Fibroblast of villous mesenchyme (primary cell): ENCODE results near the gene RNF40. TPM values are rescaled to one million over a fixed set of nuclear protein-coding genes. Genes with fewer than 3 reads are reported as not detected.

Source experiments
- DNase-seq: peaks from one replicate; pipeline ENCODE4 v3.0.0-alpha.2; 2010; ENCODE audit warnings: low read depth
- H3K4me3 ChIP-seq: 2 replicates; pipeline ENCODE4 v1.5.1; 2011; ENCODE audit warnings: low read depth, mild to moderate bottlenecking, low read length
- total RNA-seq: library from RNA; depleted of rRNA; stranded (reverse); fragments of >200 nt; gene quantifications from 2 replicates; pipeline ENCODE4 v1.2.3, GENCODE V29; 2012
- TF ChIP-seq, protein P1 (sequence below): IDR thresholded peaks from 2 replicates; pipeline ENCODE4 v1.5.1; 2012; ENCODE audit warnings: low read depth, mild to moderate bottlenecking, low read length; ENCODE audit not compliant: insufficient read depth

Gene RNF40
- total RNA-seq, 1 donor = 88.9 TPM

GRCh38 chr16:30755955-30756780 is 6.0 kb upstream of the RNF40 start:
- TF ChIP-seq, protein P1, sequence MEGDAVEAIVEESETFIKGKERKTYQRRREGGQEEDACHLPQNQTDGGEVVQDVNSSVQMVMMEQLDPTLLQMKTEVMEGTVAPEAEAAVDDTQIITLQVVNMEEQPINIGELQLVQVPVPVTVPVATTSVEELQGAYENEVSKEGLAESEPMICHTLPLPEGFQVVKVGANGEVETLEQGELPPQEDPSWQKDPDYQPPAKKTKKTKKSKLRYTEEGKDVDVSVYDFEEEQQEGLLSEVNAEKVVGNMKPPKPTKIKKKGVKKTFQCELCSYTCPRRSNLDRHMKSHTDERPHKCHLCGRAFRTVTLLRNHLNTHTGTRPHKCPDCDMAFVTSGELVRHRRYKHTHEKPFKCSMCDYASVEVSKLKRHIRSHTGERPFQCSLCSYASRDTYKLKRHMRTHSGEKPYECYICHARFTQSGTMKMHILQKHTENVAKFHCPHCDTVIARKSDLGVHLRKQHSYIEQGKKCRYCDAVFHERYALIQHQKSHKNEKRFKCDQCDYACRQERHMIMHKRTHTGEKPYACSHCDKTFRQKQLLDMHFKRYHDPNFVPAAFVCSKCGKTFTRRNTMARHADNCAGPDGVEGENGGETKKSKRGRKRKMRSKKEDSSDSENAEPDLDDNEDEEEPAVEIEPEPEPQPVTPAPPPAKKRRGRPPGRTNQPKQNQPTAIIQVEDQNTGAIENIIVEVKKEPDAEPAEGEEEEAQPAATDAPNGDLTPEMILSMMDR = no peak
- no peak for DNase-seq
- H3K4me3 ChIP-seq = no peak overlapping the region

- TF ChIP-seq, protein P1 = no peak
Measured at GRCh38 chr16:30756781-30757100, 5.4 kb upstream of the RNF40 start.

GRCh38 chr16:30757316-30757715 is 4.8 kb upstream of the RNF40 start:
- TF ChIP-seq, protein P1 = no peak
- H3K4me3 ChIP-seq = no peak overlapping the region
- no peak for DNase-seq

More at GRCh38 chr16:30756781-30757100, 5.4 kb upstream of the RNF40 start:
- no peak overlapping the region for H3K4me3 ChIP-seq
- DNase-seq = no peak

DNA sequence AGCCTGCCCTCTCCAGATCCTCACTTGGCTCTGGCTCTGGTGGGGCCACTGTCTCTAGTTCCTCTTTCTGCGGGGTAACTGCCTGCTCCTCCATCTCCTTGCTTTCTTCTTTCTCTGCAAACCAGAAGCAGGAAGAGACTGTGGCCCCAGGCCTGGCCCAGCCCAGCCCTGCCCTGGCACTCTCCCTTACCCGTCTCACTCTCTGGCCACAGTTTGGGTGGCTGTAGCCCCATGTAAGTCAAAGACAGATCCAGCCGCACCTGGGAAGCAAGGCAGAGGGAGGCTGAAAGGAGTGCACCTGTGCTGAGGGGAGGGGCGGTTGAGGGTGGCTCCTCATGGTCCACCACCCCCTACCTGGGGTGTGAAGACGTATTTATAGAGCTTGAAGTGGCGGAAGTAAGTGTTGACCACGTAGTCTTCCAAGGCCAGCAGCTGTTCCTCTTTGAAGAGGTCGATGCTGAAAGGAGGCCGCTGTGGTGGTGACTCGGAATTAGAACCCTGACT is 3.1 kb upstream of the RNF40 start:
- TF ChIP-seq, protein P1 = no peak
- no peak for DNase-seq
- H3K4me3 ChIP-seq = no peak overlapping the region

GRCh38 chr16:30760001-30760559 is 2.0 kb upstream of the RNF40 start:
- TF ChIP-seq, protein P1 = no peak
- no peak for DNase-seq
- no peak overlapping the region for H3K4me3 ChIP-seq

GRCh38 chr16:30760577-30761426 is 1.3 kb upstream of the RNF40 start:
- TF ChIP-seq, protein P1 = no peak

More at GRCh38 chr16:30760577-30761426, 1.3 kb upstream of the RNF40 start:
- H3K4me3 ChIP-seq = peak overlapping the region; percentile 88
- no peak for DNase-seq
